ENCODE measurements around the gene UBE2R2. TPM values are rescaled to one million over a fixed set of nuclear protein-coding genes. Genes with fewer than 3 reads are reported as not detected.
A peak's percentile ranks its signal among the peaks of the same experiment; 100 is the strongest.

The UBE2R2 gene
- total and polyA plus RNA-seq, 2 experiments from 2014 or later = 35.5 to 45.6 TPM

DNA sequence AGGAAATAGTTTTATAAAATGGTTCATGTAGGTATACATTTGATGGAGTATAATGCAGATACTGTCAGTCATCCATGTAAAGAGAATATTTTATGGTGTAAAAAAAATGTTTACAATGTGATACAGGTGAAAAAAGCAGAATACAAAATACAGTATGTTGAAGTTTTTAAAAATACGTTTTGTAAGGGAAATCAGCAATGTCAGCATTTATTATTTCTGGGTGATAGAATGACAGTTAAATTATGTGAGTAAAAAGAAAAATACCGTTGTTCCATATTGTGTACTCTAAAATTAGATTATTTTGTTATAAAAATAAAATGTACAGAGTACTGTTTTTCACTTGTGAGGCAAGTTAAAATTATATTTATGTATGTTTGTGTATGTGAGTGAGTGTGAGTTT lies 69.0 kb downstream of the UBE2R2 start:
- Histone ChIP-seq H3K27ac (peak overlapping the region; percentile 58), H3K9me3 (ENCODE audit: low read depth) (no peaks in the 10 kb centered on the region), H3K4me1 (ENCODE audit: low read depth) (peaks cover 16% of the 10 kb centered on the region), H3K4me3 (no peak overlapping the region), H3K27me3 (no peaks in the 10 kb centered on the region), H3K36me3 (no peaks in the 10 kb centered on the region)
- no peak for DNase-seq (ENCODE audit: low read depth in 1 of 2, low spot score in 1 of 2)
- TF ChIP-seq, protein P1, sequence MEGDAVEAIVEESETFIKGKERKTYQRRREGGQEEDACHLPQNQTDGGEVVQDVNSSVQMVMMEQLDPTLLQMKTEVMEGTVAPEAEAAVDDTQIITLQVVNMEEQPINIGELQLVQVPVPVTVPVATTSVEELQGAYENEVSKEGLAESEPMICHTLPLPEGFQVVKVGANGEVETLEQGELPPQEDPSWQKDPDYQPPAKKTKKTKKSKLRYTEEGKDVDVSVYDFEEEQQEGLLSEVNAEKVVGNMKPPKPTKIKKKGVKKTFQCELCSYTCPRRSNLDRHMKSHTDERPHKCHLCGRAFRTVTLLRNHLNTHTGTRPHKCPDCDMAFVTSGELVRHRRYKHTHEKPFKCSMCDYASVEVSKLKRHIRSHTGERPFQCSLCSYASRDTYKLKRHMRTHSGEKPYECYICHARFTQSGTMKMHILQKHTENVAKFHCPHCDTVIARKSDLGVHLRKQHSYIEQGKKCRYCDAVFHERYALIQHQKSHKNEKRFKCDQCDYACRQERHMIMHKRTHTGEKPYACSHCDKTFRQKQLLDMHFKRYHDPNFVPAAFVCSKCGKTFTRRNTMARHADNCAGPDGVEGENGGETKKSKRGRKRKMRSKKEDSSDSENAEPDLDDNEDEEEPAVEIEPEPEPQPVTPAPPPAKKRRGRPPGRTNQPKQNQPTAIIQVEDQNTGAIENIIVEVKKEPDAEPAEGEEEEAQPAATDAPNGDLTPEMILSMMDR (IDR thresholded peaks at IDR 0.05; ENCODE audit: low read depth, low read length) = no peak

GRCh38 chr9:33893861-33894260 lies 76.9 kb downstream of the UBE2R2 start:
- no peaks in the 10 kb centered on the region for H3K4me1 ChIP-seq (ENCODE audit: low read depth)
- H3K27me3 ChIP-seq = no peaks in the 10 kb centered on the region
- no peaks in the 10 kb centered on the region for H3K36me3 ChIP-seq
- no peak for DNase-seq (ENCODE audit: low read depth in 1 of 2, low spot score in 1 of 2)
- TF ChIP-seq, protein P1 (IDR thresholded peaks at IDR 0.05; ENCODE audit: low read depth, low read length) = no peak
- H3K9me3 ChIP-seq (ENCODE audit: low read depth) = no peaks in the 10 kb centered on the region
- H3K4me3 ChIP-seq = no peak overlapping the region
- no peak overlapping the region for H3K27ac ChIP-seq

- H3K4me3 ChIP-seq = no peak overlapping the region
- no peaks in the 10 kb centered on the region for H3K9me3 ChIP-seq (ENCODE audit: low read depth)
- no peaks in the 10 kb centered on the region for H3K36me3 ChIP-seq
- no peak for DNase-seq (ENCODE audit: low read depth in 1 of 2, low spot score in 1 of 2)
- H3K4me1 ChIP-seq (ENCODE audit: low read depth) = no peaks in the 10 kb centered on the region
- no peaks in the 10 kb centered on the region for H3K27me3 ChIP-seq
- TF ChIP-seq, protein P1 (IDR thresholded peaks at IDR 0.05; ENCODE audit: low read depth, low read length) = no peak
- no peak overlapping the region for H3K27ac ChIP-seq
Measured at GRCh38 chr9:33894316-33894715, 77.4 kb downstream of the UBE2R2 start.

- Histone ChIP-seq H3K9me3 (ENCODE audit: low read depth) (no peaks in the 10 kb centered on the region), H3K27me3 (no peaks in the 10 kb centered on the region), H3K27ac (no peak overlapping the region), H3K36me3 (peaks cover 20% of the 10 kb centered on the region), H3K4me1 (ENCODE audit: low read depth) (no peaks in the 10 kb centered on the region), H3K4me3 (no peak overlapping the region)
- TF ChIP-seq, protein P1 (IDR thresholded peaks at IDR 0.05; ENCODE audit: low read depth, low read length) = no peak
- peak in 1 of 2 donors; percentile 30 for DNase-seq (ENCODE audit: low read depth in 1 of 2, low spot score in 1 of 2)
Measured at GRCh38 chr9:33903157-33903780, 86.3 kb downstream of the UBE2R2 start.

DNA sequence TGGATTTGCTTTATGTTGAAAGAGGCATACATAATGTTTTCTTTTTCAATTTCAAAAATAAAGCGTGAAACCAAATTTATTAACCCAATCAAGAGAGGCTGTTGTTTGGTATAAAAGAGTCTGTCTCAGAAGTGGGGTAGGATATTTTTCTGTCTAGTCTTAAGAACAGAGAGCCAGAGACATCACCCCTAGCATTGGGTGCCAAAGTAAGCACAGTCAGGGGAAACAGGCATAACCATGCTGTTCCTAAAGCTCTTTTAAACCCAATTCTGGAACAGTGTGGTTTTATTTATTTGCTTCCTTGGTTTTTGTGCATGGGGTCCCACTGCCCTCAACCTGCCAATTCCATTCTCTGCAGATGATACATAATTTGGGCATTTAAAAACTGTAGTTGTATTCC lies 88.2 kb downstream of the UBE2R2 start:
- Histone ChIP-seq H3K36me3 (peaks cover 12% of the 10 kb centered on the region), H3K9me3 (ENCODE audit: low read depth) (no peaks in the 10 kb centered on the region), H3K27me3 (no peaks in the 10 kb centered on the region), H3K27ac (no peak overlapping the region), H3K4me3 (no peak overlapping the region), H3K4me1 (ENCODE audit: low read depth) (no peaks in the 10 kb centered on the region)
- TF ChIP-seq, protein P1 (IDR thresholded peaks at IDR 0.05; ENCODE audit: low read depth, low read length) = no peak
- DNase-seq (ENCODE audit: low read depth in 1 of 2, low spot score in 1 of 2) = no peak
